Chondrocyte (in vitro differentiated cells): ENCODE results near the gene PHF19. TPM values are rescaled to one million over a fixed set of nuclear protein-coding genes. Genes with fewer than 3 reads are reported as not detected.

Experiments
- DNase-seq: peaks from one replicate; pipeline ENCODE4 v3.0.0; 2021; ENCODE audit warnings: mixed read lengths, low spot score
- H3K27ac Mint-ChIP-seq: one replicate; pipeline ENCODE4 v1.8.0; 2021; ENCODE audit warnings: mild to moderate bottlenecking, moderate library complexity, mixed read lengths; ENCODE audit not compliant: unreplicated experiment
- H3K27me3 Mint-ChIP-seq: 2 replicates; pipeline ENCODE4 v1.8.0; 2021; ENCODE audit warnings: low read depth, mixed read lengths
- H3K36me3 Mint-ChIP-seq: 2 replicates; pipeline ENCODE4 v1.8.0; 2021; ENCODE audit warnings: low read depth, mixed read lengths
- H3K4me1 Mint-ChIP-seq: 2 replicates; pipeline ENCODE4 v1.8.0; 2021; ENCODE audit warnings: low read depth, mild to moderate bottlenecking, mixed read lengths
- H3K4me3 Mint-ChIP-seq: one replicate; pipeline ENCODE4 v1.8.0; 2021; ENCODE audit warnings: mild to moderate bottlenecking, moderate library complexity, mixed read lengths; ENCODE audit not compliant: unreplicated experiment
- H3K9me3 Mint-ChIP-seq: 2 replicates; pipeline ENCODE4 v1.8.0; 2021; ENCODE audit warnings: low read depth, mixed read lengths
- CTCF ChIP-seq: fragments of 200-600 bp; sonication (generic); IDR thresholded peaks from 2 replicates; pipeline ENCODE4 v1.5.0; 2021; ENCODE audit warnings: antibody characterized with exemption, mild to moderate bottlenecking, moderate library complexity
- total RNA-seq: library from RNA; stranded (reverse); gene quantifications from 3 replicates; pipeline ENCODE4 v1.2.1, GENCODE V29; 2021

The PHF19 gene
- total RNA-seq, 1 donor from 2014 or later: 77.8 TPM

- Mint-ChIP-seq H3K27me3 (no peaks in the 10 kb centered on the region), H3K9me3 (no peaks in the 10 kb centered on the region)
- no peak for DNase-seq
Measured at GRCh38 chr9:120856700-120857099, 20.3 kb downstream of the PHF19 start.

GRCh38 chr9:120855827-120856670 is 20.9 kb downstream of the PHF19 start:
- Mint-ChIP-seq H3K9me3 (no peaks in the 10 kb centered on the region), H3K27me3 (no peaks in the 10 kb centered on the region), H3K4me3 (no peak overlapping the region), H3K27ac (no peak overlapping the region), H3K36me3 (peaks cover 31% of the 10 kb centered on the region), H3K4me1 (peaks cover 9% of the 10 kb centered on the region)
- TF ChIP-seq CTCF: no peak
- DNase-seq: no peak

More at GRCh38 chr9:120856700-120857099, 20.3 kb downstream of the PHF19 start:
- Mint-ChIP-seq H3K4me3 (no peak overlapping the region), H3K27ac (no peak overlapping the region), H3K36me3 (peaks cover 32% of the 10 kb centered on the region), H3K4me1 (peaks cover 9% of the 10 kb centered on the region)
- TF ChIP-seq CTCF: no peak

- DNase-seq: no peak
- no peak for TF ChIP-seq CTCF
- Mint-ChIP-seq H3K27ac (no peak overlapping the region), H3K27me3 (no peaks in the 10 kb centered on the region), H3K9me3 (no peaks in the 10 kb centered on the region), H3K4me3 (no peak overlapping the region), H3K36me3 (peaks cover 19% of the 10 kb centered on the region), H3K4me1 (peaks cover 9% of the 10 kb centered on the region)
Measured at GRCh38 chr9:120854596-120855327, 22.2 kb downstream of the PHF19 start.

GRCh38 chr9:120853198-120853597 is 23.8 kb downstream of the PHF19 start:
- no peak for DNase-seq
- no peak for TF ChIP-seq CTCF
- Mint-ChIP-seq H3K9me3 (no peaks in the 10 kb centered on the region), H3K4me1 (peaks cover 9% of the 10 kb centered on the region), H3K4me3 (no peak overlapping the region), H3K27ac (peak overlapping the region; percentile 32), H3K36me3 (peaks cover 9% of the 10 kb centered on the region), H3K27me3 (no peaks in the 10 kb centered on the region)

GRCh38 chr9:120852240-120853010 is 24.6 kb downstream of the PHF19 start:
- Mint-ChIP-seq H3K27me3 (no peaks in the 10 kb centered on the region), H3K9me3 (no peaks in the 10 kb centered on the region), H3K4me1 (peaks cover 9% of the 10 kb centered on the region), H3K27ac (peak overlapping the region; percentile 25), H3K4me3 (no peak overlapping the region), H3K36me3 (peaks cover 3% of the 10 kb centered on the region)
- TF ChIP-seq CTCF: no peak
- DNase-seq: no peak
